ENCODE measurements around the gene SLITRK1. TPM values are rescaled to one million over a fixed set of nuclear protein-coding genes. Genes with fewer than 3 reads are reported as not detected.

SLITRK1 gene
- total RNA-seq, 1 donor from 2014 or later: 0.51 TPM

- Mint-ChIP-seq H3K36me3 (ENCODE audit: low read depth, unreplicated experiment) (no peaks in the 10 kb centered on the region), H3K27me3 (ENCODE audit: unreplicated experiment) (peaks cover 6% of the 10 kb centered on the region), H3K4me3 (ENCODE audit: unreplicated experiment) (no peak overlapping the region), H3K4me1 (ENCODE audit: unreplicated experiment) (peaks cover 9% of the 10 kb centered on the region), H3K9me3 (ENCODE audit: unreplicated experiment) (no peaks in the 10 kb centered on the region), H3K27ac (ENCODE audit: unreplicated experiment) (no peak overlapping the region)
- no peak for TF ChIP-seq CTCF (IDR thresholded peaks at IDR 0.05; ENCODE audit: unreplicated experiment)
- no peak for DNase-seq (ENCODE audit: low spot score)
Measured at GRCh38 chr13:83879431-83880171, 2.7 kb downstream of the SLITRK1 start.

- Mint-ChIP-seq H3K4me3 (ENCODE audit: unreplicated experiment) (no peak overlapping the region), H3K36me3 (ENCODE audit: low read depth, unreplicated experiment) (no peaks in the 10 kb centered on the region), H3K27ac (ENCODE audit: unreplicated experiment) (no peak overlapping the region), H3K4me1 (ENCODE audit: unreplicated experiment) (peaks cover 9% of the 10 kb centered on the region), H3K27me3 (ENCODE audit: unreplicated experiment) (peaks cover 6% of the 10 kb centered on the region), H3K9me3 (ENCODE audit: unreplicated experiment) (no peaks in the 10 kb centered on the region)
- DNase-seq (ENCODE audit: low spot score): no peak
- TF ChIP-seq CTCF (IDR thresholded peaks at IDR 0.05; ENCODE audit: unreplicated experiment): no peak
Measured at GRCh38 chr13:83878691-83879430, 3.4 kb downstream of the SLITRK1 start.

GRCh38 chr13:83877651-83878355 lies 4.5 kb downstream of the SLITRK1 start:
- H3K4me3 Mint-ChIP-seq (ENCODE audit: unreplicated experiment): no peak overlapping the region
- no peak for DNase-seq (ENCODE audit: low spot score)

GRCh38 chr13:83876546-83876945 lies 5.7 kb downstream of the SLITRK1 start:
- Mint-ChIP-seq H3K36me3 (ENCODE audit: low read depth, unreplicated experiment) (no peaks in the 10 kb centered on the region), H3K27ac (ENCODE audit: unreplicated experiment) (no peak overlapping the region), H3K4me3 (ENCODE audit: unreplicated experiment) (no peak overlapping the region), H3K27me3 (ENCODE audit: unreplicated experiment) (peaks cover 8% of the 10 kb centered on the region), H3K4me1 (ENCODE audit: unreplicated experiment) (no peaks in the 10 kb centered on the region), H3K9me3 (ENCODE audit: unreplicated experiment) (no peaks in the 10 kb centered on the region)
- DNase-seq (ENCODE audit: low spot score): no peak
- no peak for TF ChIP-seq CTCF (IDR thresholded peaks at IDR 0.05; ENCODE audit: unreplicated experiment)

More at GRCh38 chr13:83877651-83878355, 4.5 kb downstream of the SLITRK1 start:
- Mint-ChIP-seq H3K27me3 (ENCODE audit: unreplicated experiment) (peaks cover 6% of the 10 kb centered on the region), H3K4me1 (ENCODE audit: unreplicated experiment) (peaks cover 7% of the 10 kb centered on the region), H3K36me3 (ENCODE audit: low read depth, unreplicated experiment) (no peaks in the 10 kb centered on the region), H3K27ac (ENCODE audit: unreplicated experiment) (no peak overlapping the region), H3K9me3 (ENCODE audit: unreplicated experiment) (no peaks in the 10 kb centered on the region)
- TF ChIP-seq CTCF (IDR thresholded peaks at IDR 0.05; ENCODE audit: unreplicated experiment): no peak

Measured in endothelial cell (in vitro differentiated cells).